Neural crest cell (in vitro differentiated cells): ENCODE measurements around the gene PPP2R5E. TPM values are rescaled to one million over a fixed set of nuclear protein-coding genes. Genes with fewer than 3 reads are reported as not detected.

Source experiments
- DNase-seq: peaks from one replicate; pipeline ENCODE4 v3.0.0; 2021; ENCODE audit warnings: low read depth, mixed read lengths, low spot score
- H3K27ac Mint-ChIP-seq: one replicate; pipeline ENCODE4 v1.8.0; 2021; ENCODE audit warnings: mild to moderate bottlenecking, mixed read lengths; ENCODE audit not compliant: unreplicated experiment
- H3K27me3 Mint-ChIP-seq: 2 replicates; pipeline ENCODE4 v1.8.0; 2021; ENCODE audit warnings: low read depth, mild to moderate bottlenecking, mixed read lengths
- H3K36me3 Mint-ChIP-seq: 2 replicates; pipeline ENCODE4 v1.8.0; 2021; ENCODE audit warnings: low read depth, mild to moderate bottlenecking, mixed read lengths
- H3K4me1 Mint-ChIP-seq: 2 replicates; pipeline ENCODE4 v1.8.0; 2021; ENCODE audit warnings: mixed read lengths
- H3K4me3 Mint-ChIP-seq: one replicate; pipeline ENCODE4 v1.8.0; 2021; ENCODE audit warnings: mild to moderate bottlenecking, mixed read lengths
- H3K9me3 Mint-ChIP-seq: 2 replicates; pipeline ENCODE4 v1.8.0; 2021; ENCODE audit warnings: mixed read lengths
- total RNA-seq: library from RNA; stranded (reverse); gene quantifications from 2 replicates; pipeline ENCODE4 v1.2.1, GENCODE V29; 2021
- TF ChIP-seq, protein P1 (sequence below): fragments of 200-600 bp; sonication (generic); conservative IDR thresholded peaks from 2 replicates; pipeline ENCODE4 v1.5.0; 2021; ENCODE audit warnings: antibody characterized with exemption, mild to moderate bottlenecking

PPP2R5E gene
- total RNA-seq, 1 donor from 2014 or later: 67.3 TPM

- DNase-seq: no peak
- Mint-ChIP-seq H3K27me3 (no peaks in the 10 kb centered on the region), H3K36me3 (peaks cover 10% of the 10 kb centered on the region), H3K4me1 (peaks cover 18% of the 10 kb centered on the region), H3K27ac (no peak overlapping the region), H3K4me3 (no peak overlapping the region), H3K9me3 (no peaks in the 10 kb centered on the region)
- TF ChIP-seq, protein P1, sequence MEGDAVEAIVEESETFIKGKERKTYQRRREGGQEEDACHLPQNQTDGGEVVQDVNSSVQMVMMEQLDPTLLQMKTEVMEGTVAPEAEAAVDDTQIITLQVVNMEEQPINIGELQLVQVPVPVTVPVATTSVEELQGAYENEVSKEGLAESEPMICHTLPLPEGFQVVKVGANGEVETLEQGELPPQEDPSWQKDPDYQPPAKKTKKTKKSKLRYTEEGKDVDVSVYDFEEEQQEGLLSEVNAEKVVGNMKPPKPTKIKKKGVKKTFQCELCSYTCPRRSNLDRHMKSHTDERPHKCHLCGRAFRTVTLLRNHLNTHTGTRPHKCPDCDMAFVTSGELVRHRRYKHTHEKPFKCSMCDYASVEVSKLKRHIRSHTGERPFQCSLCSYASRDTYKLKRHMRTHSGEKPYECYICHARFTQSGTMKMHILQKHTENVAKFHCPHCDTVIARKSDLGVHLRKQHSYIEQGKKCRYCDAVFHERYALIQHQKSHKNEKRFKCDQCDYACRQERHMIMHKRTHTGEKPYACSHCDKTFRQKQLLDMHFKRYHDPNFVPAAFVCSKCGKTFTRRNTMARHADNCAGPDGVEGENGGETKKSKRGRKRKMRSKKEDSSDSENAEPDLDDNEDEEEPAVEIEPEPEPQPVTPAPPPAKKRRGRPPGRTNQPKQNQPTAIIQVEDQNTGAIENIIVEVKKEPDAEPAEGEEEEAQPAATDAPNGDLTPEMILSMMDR: no peak
Measured at GRCh38 chr14:63517354-63517753, 25.8 kb downstream of the PPP2R5E start.

DNA sequence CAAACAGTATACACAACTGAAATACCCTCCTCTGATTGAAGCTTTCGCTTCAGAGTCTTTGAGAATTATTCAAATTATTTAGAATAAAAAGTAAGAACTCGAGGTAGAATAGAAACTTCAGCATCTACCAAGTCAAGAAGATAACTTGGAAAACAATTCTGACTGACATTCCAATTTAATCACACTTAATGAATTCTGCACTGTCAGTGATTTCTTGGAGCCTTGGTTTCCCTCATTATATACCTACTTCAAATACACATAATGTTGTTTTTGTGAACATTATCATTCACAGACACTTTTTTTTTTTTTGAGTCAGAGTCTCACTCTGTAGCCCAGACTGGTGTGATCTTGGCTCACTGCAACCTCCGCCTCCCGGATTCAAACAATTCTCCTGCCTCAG lies 27.9 kb downstream of the PPP2R5E start:
- no peaks in the 10 kb centered on the region for H3K27me3 Mint-ChIP-seq
- TF ChIP-seq, protein P1: no peak
- H3K36me3 Mint-ChIP-seq: peaks cover 8% of the 10 kb centered on the region
- peaks cover 23% of the 10 kb centered on the region for H3K4me1 Mint-ChIP-seq
- H3K9me3 Mint-ChIP-seq: no peaks in the 10 kb centered on the region
- no peak for DNase-seq
- no peak overlapping the region for H3K4me3 Mint-ChIP-seq
- H3K27ac Mint-ChIP-seq: peak overlapping the region; percentile 41

DNA sequence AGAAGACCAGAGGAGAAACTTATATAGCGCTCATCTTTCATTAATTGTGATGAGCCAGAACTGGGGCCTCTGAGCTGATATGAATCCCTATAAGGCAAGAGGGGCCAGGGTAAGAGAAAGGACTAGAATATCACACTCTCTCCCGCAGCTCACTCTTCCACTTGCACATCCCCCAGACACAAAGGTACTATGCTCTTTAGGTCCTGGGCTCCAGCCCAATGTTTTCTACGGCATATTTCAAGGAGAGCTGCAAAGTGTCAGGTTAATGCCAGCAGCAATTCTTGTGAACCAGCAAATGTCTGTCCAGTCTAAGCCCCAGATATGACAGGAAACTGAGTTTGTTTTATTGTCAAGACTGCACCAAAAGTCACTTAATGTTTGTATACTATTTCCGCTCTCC lies 29.4 kb downstream of the PPP2R5E start:
- Mint-ChIP-seq H3K4me3 (no peak overlapping the region), H3K9me3 (no peaks in the 10 kb centered on the region), H3K27ac (no peak overlapping the region), H3K36me3 (peaks cover 7% of the 10 kb centered on the region), H3K27me3 (no peaks in the 10 kb centered on the region), H3K4me1 (peaks cover 23% of the 10 kb centered on the region)
- DNase-seq: no peak
- TF ChIP-seq, protein P1: no peak

DNA sequence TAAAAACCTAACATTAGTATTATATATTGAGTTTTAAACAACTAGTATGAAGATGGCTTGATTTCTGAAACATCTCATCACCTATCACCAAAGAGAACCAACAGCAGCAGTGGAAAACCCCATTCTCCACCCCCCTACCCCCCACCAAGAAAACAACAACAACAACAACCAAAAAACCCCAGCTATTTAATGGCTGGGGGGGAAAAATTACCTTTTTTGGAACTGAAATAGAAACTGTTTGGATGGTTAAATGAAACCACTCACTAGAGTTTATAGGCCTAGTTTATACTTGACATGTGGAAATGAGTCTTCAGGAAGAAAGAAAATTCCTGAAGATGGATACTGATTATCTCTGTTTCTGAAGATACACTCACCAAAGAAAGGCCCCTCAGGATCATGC lies 30.3 kb downstream of the PPP2R5E start:
- H3K27ac Mint-ChIP-seq: no peak overlapping the region
- no peak for DNase-seq
- TF ChIP-seq, protein P1: no peak
- no peak overlapping the region for H3K4me3 Mint-ChIP-seq
- peaks cover 11% of the 10 kb centered on the region for H3K36me3 Mint-ChIP-seq
- peaks cover 3% of the 10 kb centered on the region for H3K9me3 Mint-ChIP-seq
- no peaks in the 10 kb centered on the region for H3K27me3 Mint-ChIP-seq
- peaks cover 30% of the 10 kb centered on the region for H3K4me1 Mint-ChIP-seq

GRCh38 chr14:63510538-63510937 lies 32.6 kb downstream of the PPP2R5E start:
- peaks cover 32% of the 10 kb centered on the region for H3K4me1 Mint-ChIP-seq
- H3K27ac Mint-ChIP-seq: peak overlapping the region; percentile 40
- H3K27me3 Mint-ChIP-seq: no peaks in the 10 kb centered on the region
- no peak for DNase-seq
- H3K4me3 Mint-ChIP-seq: no peak overlapping the region
- H3K9me3 Mint-ChIP-seq: peaks cover 4% of the 10 kb centered on the region
- peaks cover 11% of the 10 kb centered on the region for H3K36me3 Mint-ChIP-seq
- TF ChIP-seq, protein P1: no peak

- Mint-ChIP-seq H3K4me1 (peaks cover 16% of the 10 kb centered on the region), H3K4me3 (no peak overlapping the region), H3K27ac (peak overlapping the region; percentile 17), H3K9me3 (peaks cover 4% of the 10 kb centered on the region), H3K36me3 (peaks cover 11% of the 10 kb centered on the region), H3K27me3 (no peaks in the 10 kb centered on the region)
- no peak for DNase-seq
- TF ChIP-seq, protein P1: no peak
Measured at GRCh38 chr14:63508033-63508432, 35.1 kb downstream of the PPP2R5E start.
